RCC 7860 (cell line): ENCODE data around the gene ZFP90.
"Not testable (repeated sequence)": the region's sequence is repeated elsewhere in the genome, so short reads cannot be mapped to it uniquely, and the experiment has no call there.

Source experiments
- DNase-seq: peaks from one replicate; pipeline ENCODE4 v3.0.0-alpha.2; 2015; ENCODE audit warnings: low spot score
- FAIRE-seq: peaks from 2 replicates; lab custom pipeline; 2012; peaks lifted over from hg19 to GRCh38; lab: Jason Lieb, UNC

ZFP90 gene

DNA sequence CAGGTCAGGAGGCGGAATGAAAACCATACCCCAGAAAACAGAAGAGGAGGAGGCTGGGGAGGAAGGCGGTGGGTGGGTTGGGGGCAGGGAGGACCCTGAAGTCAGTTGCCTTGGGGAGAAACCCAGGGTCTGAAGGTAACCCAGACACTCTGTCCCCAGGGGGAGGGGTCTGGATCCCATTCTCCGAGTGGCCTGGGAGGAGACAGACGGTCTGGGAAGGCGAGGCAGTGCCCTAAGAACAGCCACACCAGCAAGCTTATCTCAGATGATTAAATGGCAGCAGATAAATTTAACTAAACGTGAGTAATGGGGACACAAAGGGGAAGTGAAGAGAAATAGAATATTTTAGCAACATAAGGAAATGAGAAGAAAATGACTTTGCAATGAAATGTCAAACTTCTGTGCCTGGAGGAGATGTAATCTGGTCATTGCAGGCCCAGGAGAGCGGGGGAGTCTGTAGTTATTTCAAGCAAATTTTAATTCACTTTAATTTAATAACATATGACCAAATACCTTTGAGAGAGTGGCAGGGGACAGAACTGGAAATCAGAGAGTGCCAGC is 21.4 kb upstream of the ZFP90 start:
- FAIRE-seq (no peak), DNase-seq (no peak)

- FAIRE-seq (no peak), DNase-seq (no peak)
Observed at GRCh38 chr16:68519225-68519745, 19.8 kb upstream of the ZFP90 start.

GRCh38 chr16:68520649-68521086 is 18.4 kb upstream of the ZFP90 start:
- DNase-seq, result peak; percentile 68
- FAIRE-seq, result no peak

GRCh38 chr16:68524069-68524820 is 14.8 kb upstream of the ZFP90 start:
- FAIRE-seq (no peak), DNase-seq (peak; percentile 23)

DNA sequence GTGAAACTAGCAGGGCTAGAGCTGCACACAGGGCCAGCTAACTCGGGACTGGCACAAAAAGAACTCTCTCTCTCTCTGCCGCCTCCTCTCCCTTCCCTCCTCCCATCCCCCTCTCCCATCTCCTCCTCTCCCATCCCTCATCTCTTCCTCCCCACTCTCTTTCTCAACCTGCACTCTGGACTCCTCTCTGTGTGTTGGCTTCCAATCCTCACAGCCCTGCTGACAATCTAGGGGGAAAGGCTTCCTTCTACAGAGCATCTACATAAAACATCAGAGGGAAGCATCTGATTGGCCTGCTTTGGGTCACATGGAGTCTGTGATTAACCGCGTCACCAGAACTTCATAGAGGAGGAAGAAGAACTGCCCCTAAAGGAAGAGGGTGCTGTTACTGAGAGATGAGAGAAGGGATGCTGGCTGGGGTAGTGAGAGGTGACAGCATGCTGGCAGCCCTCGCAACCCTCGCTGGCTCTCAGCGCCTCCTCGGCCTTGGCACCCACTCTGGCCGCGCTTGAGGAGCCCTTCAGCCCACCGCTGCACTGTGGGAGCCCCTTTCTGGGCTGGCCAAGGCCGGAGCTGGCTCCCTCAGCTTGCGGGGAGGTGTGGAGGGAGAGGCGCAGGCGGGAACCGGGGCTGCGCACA is 12.8 kb upstream of the ZFP90 start:
- FAIRE-seq (no peak), DNase-seq (no peak)

GRCh38 chr16:68526782-68527145 is 12.3 kb upstream of the ZFP90 start:
- FAIRE-seq, result no peak

GRCh38 chr16:68528233-68528632 is 10.9 kb upstream of the ZFP90 start:
- no peak for DNase-seq
- FAIRE-seq, result no peak

More at GRCh38 chr16:68526782-68527145, 12.3 kb upstream of the ZFP90 start:
- no peak for DNase-seq

DNA sequence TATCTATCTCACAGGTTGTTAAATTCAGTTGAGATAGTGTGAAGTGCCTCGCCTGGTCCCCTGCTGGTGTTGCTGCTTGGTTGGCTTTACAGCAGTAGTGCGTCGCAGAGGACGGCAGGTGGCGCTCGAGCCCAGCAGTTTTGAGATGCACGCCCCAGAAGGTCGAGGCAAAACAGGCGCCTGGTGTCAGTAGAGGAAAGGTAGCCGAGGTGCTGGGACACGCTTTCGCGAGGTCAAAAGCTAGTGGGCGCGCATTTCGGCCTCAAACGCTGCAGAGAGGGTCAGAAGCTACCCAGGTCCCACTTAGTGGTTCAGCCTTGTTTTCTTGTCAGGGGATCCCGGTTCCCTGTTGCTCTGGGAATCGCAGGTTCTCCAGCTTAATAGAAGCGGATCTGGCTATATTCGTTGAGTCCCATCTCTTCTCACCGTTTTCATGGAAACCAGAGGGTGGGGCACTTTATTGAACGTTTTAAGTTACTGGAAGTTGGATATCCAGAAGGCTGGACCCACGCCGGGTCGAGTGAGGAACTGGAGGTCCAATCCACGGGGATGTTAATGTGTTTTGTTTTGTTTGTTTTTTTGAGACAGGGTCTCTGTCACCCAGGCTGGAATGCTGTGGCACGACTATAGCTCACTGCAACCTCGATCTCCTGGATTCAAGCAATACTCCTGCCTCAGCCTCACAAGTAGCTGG is 10.3 kb upstream of the ZFP90 start:
- no peak for FAIRE-seq
- peak; percentile 64 for DNase-seq

DNA sequence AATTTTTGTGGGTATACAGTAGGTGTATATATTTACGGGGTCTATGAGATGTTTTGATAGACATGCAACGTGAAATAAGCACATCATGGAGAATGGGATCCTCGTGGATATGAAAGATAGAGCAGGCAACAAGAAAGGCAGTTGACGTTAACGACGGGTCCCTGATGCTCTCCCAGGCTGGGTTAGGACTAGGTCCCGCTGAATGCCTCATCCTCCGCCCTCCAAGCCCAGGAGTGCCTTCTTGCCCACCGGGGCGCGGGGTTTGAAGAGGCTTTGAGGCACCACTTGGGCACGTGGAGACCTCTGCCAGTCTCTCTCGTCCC is 9.5 kb upstream of the ZFP90 start:
- DNase-seq (no peak), FAIRE-seq (no peak)

DNA sequence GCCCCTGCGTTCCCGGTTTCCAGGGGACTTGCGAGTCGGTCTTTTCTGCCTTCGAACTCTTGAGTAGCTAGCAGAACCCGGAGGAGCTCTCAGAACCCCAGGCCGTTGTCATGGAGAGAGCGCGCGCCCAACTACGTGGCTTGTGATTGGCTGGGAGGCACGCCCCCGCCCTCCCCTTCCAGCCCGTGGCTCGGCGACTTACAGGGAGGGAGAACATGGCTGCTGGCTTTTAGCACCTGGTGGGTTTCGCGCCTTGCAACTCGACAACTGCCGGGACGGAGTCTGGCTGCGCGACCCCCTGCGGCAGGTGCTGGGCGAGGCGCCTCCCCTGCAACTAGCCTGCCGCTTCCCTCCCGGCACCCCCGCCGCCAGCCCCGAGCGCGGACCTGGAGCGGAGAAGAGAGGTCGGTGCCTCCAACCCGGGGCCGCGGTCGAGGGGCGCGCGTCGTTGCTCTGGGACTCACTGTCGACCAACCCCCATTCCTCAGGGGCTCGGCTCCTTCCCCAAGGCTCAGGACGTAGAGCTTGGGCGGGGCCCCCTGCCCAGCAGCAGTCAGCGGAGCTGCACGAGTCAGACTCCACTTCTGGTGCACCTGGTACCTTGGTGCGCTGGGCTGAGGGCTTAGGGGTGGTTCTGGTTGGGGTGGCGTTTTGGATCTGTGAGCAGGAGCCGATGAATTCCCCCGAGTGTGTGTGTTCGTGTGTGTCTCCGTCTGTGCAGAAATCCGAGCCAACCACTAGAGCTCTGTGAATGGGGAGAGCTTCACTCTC is 9.0 kb upstream of the ZFP90 start:
- FAIRE-seq, result no peak

GRCh38 chr16:68533937-68534336 is 5.2 kb upstream of the ZFP90 start:
- FAIRE-seq (no peak), DNase-seq (no peak)

More for the DNA sequence above, 9.0 kb upstream of the ZFP90 start:
- DNase-seq, result peak; percentile 49

- FAIRE-seq (no peak), DNase-seq (no peak)
Observed at GRCh38 chr16:68535331-68535730, 3.8 kb upstream of the ZFP90 start.

DNA sequence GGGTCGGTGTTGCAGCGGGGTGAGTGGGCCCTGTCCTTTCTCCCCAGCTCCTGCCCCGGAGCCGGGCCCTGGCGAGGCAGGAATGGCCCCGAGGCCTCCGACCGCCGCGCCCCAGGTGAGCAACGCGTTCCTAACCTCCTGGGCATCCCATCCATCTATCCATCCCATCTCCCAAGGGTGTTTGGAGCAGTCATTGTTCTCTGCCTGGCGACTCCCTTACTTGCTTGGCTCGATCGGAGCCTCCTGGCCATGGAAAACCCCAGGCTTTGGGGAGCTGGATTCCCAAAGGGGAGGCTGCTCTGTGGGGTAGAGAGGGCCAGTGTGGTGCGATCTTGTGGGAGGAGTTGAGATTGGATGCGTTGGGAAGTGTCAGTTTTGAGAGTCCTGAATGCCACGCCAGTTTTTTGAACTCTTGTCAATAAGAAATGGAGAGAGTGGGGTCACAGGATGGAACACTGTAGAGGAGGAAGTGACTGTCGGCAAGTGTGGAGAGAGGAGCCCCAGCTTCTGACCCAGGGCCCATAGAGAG is 684 bp downstream of the ZFP90 start:
- DNase-seq (no peak), FAIRE-seq (no peak)

- DNase-seq, result no peak
- FAIRE-seq, result no peak
Observed at GRCh38 chr16:68548947-68549346, 9.9 kb downstream of the ZFP90 start.

DNA sequence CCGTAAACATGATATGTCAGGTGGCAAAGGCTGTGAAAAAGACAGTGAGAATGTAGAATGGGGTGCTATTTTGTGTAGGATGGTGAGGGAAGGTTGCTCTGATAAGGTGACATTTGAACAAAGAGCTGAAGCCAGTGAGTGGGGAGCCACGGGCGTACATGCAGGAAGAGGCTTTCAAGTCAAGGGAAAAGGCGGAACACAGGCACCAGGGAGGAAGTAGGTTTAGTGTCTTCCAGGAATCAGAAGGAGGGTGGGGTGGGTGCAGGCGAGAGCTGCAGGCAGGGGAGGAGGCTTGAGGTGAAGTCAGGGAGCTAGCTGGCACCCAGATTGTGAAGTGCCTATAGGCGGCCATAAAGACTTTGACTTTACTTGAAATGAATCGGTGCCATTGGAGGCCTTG is 14.1 kb downstream of the ZFP90 start:
- DNase-seq, result no peak
- FAIRE-seq, result no peak

DNA sequence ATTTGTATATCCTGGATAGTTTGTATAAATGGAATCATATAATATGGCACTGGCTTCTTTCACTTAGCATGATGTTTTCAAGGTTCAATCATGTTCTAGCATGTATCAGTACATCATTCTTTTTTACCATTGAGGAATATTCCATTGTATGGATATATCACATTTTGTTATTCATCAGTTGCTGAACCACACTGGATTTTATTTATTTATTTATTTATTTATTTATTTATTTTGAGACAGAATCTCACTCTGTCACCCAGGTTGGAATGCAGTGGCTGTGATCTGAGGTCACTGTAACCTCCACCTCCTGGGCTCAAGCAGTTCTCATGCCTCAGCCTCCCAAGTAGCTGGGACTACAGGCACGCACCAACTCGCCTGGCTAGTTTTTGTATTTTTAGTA is 21.2 kb downstream of the ZFP90 start:
- not testable (repeated sequence) for DNase-seq, FAIRE-seq

- FAIRE-seq (no peak), DNase-seq (no peak)
Observed at GRCh38 chr16:68563631-68564381, 24.7 kb downstream of the ZFP90 start.

DNA sequence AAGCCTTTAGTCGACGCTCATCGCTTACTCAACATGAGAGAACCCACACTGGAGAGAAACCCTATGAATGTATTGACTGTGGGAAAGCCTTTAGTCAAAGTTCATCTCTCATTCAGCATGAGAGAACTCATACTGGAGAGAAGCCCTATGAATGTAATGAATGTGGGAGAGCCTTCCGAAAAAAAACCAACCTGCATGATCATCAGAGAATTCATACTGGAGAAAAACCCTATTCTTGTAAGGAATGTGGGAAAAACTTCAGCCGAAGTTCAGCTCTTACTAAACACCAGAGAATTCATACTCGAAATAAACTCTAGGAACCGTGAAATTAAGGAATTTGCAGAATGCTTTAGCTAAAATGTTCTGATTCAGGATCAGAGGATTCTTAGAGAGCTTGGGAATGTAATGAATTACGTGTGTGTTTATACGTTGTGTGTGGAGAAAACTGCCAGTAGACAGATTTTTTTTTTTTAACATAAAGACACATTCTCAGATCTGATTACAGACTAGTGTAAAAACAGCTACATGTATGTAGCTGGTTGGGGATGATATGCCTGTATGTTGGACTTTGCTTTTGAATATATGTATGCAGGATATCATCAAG is 25.4 kb downstream of the ZFP90 start:
- FAIRE-seq (no peak), DNase-seq (no peak)

DNA sequence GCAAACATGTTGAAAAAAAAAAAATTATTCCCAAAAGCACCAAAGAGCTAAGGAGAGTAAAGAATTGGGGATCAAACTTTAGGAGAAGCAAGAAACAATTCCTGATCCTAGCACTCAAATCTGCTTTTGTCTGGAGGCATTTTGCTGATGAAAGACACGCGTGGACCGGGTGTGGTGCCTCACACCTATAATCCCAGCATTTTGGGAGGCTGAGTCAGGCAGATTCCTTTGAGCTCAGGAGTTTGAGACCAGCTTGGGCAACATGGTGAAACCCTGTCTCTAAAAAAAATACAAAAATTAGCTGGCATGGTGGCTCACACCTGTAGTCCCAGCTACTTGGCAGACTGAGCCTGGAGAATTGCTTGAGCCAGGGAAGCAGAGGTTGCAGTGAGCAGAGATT is 35.4 kb downstream of the ZFP90 start:
- DNase-seq, result no peak
- FAIRE-seq, result no peak
